K562 (cell line): ENCODE measurements around the gene CLCF1. TPM values are rescaled to one million over a fixed set of nuclear protein-coding genes. Genes with fewer than 3 reads are reported as not detected.

Experiments
- ADNP ChIP-seq: fragments of 200-800 bp; sonication (Bioruptor generic); IDR thresholded peaks from 2 replicates; pipeline ENCODE4 v1.6.1; 2016; ENCODE audit warnings: missing genetic modification characterization, missing compliant biosample characterization
- ARHGAP35 ChIP-seq: fragments of 450-650 bp; IDR thresholded peaks from 2 replicates; pipeline ENCODE4 v1.6.1; 2018; ENCODE audit not compliant: partially characterized antibody
- KLF16 ChIP-seq: IDR thresholded peaks from 2 replicates; pipeline ENCODE4 v1.6.1; 2016; ENCODE audit warnings: antibody characterized with exemption
- LARP7 ChIP-seq: fragments of 450-650 bp; IDR thresholded peaks from 2 replicates; pipeline ENCODE4 v1.6.1; 2016
- MCM5 ChIP-seq: fragments of 450-650 bp; IDR thresholded peaks from 2 replicates; pipeline ENCODE4 v1.6.1; 2016; ENCODE audit warnings: low read depth
- NCOA4 ChIP-seq: fragments of 450-650 bp; IDR thresholded peaks from 2 replicates; pipeline ENCODE4 v1.6.1; 2018; ENCODE audit warnings: mild to moderate bottlenecking; ENCODE audit not compliant: partially characterized antibody
- POLR2G ChIP-seq: fragments of 200-400 bp; formaldehyde crosslinking; IDR thresholded peaks from 2 replicates; pipeline ENCODE4 v1.6.1; 2017; ENCODE audit warnings: low read depth, mild to moderate bottlenecking, antibody characterized with exemption, low read length, moderate library complexity
- RBFOX2 ChIP-seq: fragments of 200-400 bp; formaldehyde crosslinking; IDR thresholded peaks from 2 replicates; pipeline ENCODE4 v1.6.1; 2017; ENCODE audit warnings: low read depth, mild to moderate bottlenecking, low read length, moderate library complexity
- SOX6 ChIP-seq: fragments of 450-650 bp; IDR thresholded peaks from 2 replicates; pipeline ENCODE4 v1.6.1; 2014; ENCODE audit warnings: mild to moderate bottlenecking
- TRIM28 ChIP-seq: fragments of 450-650 bp; IDR thresholded peaks from 2 replicates; pipeline ENCODE4 v1.6.1; 2017
- YY1 ChIP-seq, 3 experiments: IDR thresholded peaks; 2 replicates each; pipeline ENCODE4 v1.6.1; 2011; ENCODE audit warnings: low read length in 2 of 3, mild to moderate bottlenecking in 2 of 3, moderate library complexity in 2 of 3, borderline replicate concordance in 1 of 3, control low read depth in 1 of 3, low read depth in 1 of 3; ENCODE audit not compliant: insufficient read depth in 3 of 3, insufficient replicate concordance in 2 of 3, control insufficient read depth in 1 of 3, insufficient read length in 1 of 3; ENCODE audit errors: extremely low read depth in 1 of 3
- ZBTB7A ChIP-seq: IDR thresholded peaks from 2 replicates; pipeline ENCODE4 v1.6.1; 2011; ENCODE audit warnings: low read depth, mild to moderate bottlenecking, low read length, moderate library complexity, borderline replicate concordance; ENCODE audit not compliant: control insufficient read depth
- ZBTB8A ChIP-seq: fragments of 450-650 bp; IDR thresholded peaks from 2 replicates; pipeline ENCODE4 v1.6.1; 2018; ENCODE audit warnings: mild to moderate bottlenecking, moderate library complexity; ENCODE audit not compliant: partially characterized antibody
- ZNF57 ChIP-seq: fragments of 450-650 bp; formaldehyde crosslinking; IDR thresholded peaks from 2 replicates; pipeline ENCODE4 v1.4.0; 2020; ENCODE audit warnings: mild to moderate bottlenecking, moderate library complexity
- ZNF780A ChIP-seq: fragments of 250-450 bp; sonication (Bioruptor Pico); IDR thresholded peaks from 2 replicates; pipeline ENCODE4 v1.5.0; 2021; ENCODE audit warnings: mild to moderate bottlenecking
- polyA plus RNA-seq, 8 experiments: library from polyadenylated mRNA; depleted of rRNA in 4 of 8; stranded (reverse) in 5 of 8; unstranded in 3 of 8; fragments of >200 nt; fragmentation: Nextera tagmentation in 2 of 8; fragmentation: Illumina TruSeq in 1 of 8; extraction: Ambion mirVana in 2 of 8; extraction: Trizol in 1 of 8; gene quantifications; 2 replicates each; pipeline versions ENCODE4 v1.2.1 to v1.2.3, GENCODE V29; 2011 to 2014; ENCODE audit warnings: inconsistent platforms in 1 of 8, missing spikeins in 1 of 8
- total RNA-seq, 7 experiments: library from RNA; depleted of rRNA in 6 of 7; stranded (reverse); fragments of >200 nt in 6 of 7; fragmentation: Illumina TruSeq in 2 of 7; extraction: Trizol in 2 of 7; gene quantifications; 2 replicates each; pipeline versions ENCODE4 v1.2.1 to v1.2.3, GENCODE V29; 2011 to 2021; ENCODE audit warnings: low replicate concordance in 1 of 7
- TF ChIP-seq, protein P1 (sequence below): fragments of 250-450 bp; sonication (Bioruptor Pico); IDR thresholded peaks from 2 replicates; pipeline ENCODE4 v1.4.0; 2020; ENCODE audit warnings: borderline replicate concordance
- TF ChIP-seq, protein P2 (sequence below): fragments of 450-650 bp; IDR thresholded peaks from 2 replicates; pipeline ENCODE4 v1.6.1; 2016; ENCODE audit warnings: antibody characterized with exemption
- TF ChIP-seq, protein P3 (sequence below): fragments of 250-450 bp; sonication (Bioruptor Pico); IDR thresholded peaks from 2 replicates; pipeline ENCODE4 v1.5.0; 2021
- TF ChIP-seq, protein P4 (sequence below): fragments of 150-350 bp; IDR thresholded peaks from 2 replicates; pipeline ENCODE4 v1.6.1; 2014; ENCODE audit warnings: low read depth, mild to moderate bottlenecking, low read length, borderline replicate concordance

Gene CLCF1
- total and polyA plus RNA-seq, 9 of the 15 experiments (the other 6 are each of a cell fraction or from before 2014, with no cell fraction given), result 0.49 to 5.8 (median 3.0) TPM

DNA sequence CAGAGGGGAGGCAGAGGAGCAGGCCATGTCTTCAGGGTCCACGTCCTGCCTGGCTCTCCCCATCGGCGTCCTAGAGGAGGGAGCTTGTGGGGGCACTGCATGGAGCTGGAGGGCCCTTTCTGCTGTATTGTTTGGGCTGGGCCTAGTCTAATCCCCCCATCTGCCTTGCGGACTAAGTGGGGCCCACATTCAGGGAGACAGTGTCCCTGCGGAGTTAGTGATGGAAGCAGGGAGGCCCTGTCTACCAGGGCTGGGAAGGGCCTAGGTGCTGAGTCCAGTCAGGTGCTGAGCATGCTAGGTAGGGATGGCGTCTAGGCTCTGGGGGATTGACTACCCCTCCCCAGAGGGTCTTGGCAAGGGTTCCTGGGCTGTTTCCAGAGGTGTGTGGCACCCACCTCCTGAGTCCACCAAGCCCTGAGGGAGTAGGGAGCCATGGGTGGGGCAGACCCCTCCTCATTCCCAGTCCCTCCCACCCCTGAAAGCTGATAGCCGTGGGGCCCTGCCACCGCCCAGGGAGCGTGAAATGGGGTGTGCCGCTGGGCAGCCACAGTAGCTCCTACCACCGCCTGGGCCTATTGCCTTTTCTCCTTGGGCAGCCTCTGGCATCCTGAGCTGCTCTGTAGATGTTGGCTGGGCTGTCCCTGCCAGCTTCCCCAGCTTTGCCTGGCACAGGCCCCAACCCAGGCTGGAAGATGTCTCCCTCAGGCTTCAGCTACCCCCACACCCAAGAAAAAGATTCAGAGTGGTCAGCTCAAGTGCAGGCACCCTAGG is 18.2 kb downstream of the CLCF1 start (continued):
- no peak for TF ChIP-seq ARHGAP35
- TF ChIP-seq KLF16, result no peak
- no peak for TF ChIP-seq NCOA4
- TF ChIP-seq, protein P1, sequence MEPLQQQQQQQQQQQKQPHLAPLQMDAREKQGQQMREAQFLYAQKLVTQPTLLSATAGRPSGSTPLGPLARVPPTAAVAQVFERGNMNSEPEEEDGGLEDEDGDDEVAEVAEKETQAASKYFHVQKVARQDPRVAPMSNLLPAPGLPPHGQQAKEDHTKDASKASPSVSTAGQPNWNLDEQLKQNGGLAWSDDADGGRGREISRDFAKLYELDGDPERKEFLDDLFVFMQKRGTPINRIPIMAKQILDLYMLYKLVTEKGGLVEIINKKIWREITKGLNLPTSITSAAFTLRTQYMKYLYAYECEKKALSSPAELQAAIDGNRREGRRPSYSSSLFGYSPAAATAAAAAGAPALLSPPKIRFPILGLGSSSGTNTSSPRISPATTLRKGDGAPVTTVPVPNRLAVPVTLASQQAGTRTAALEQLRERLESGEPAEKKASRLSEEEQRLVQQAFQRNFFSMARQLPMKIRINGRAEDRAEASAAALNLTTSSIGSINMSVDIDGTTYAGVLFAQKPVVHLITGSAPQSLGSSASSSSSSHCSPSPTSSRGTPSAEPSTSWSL (CRISPR knock-in tag), result no peak
- TF ChIP-seq TRIM28, result no peak
- TF ChIP-seq, protein P2, sequence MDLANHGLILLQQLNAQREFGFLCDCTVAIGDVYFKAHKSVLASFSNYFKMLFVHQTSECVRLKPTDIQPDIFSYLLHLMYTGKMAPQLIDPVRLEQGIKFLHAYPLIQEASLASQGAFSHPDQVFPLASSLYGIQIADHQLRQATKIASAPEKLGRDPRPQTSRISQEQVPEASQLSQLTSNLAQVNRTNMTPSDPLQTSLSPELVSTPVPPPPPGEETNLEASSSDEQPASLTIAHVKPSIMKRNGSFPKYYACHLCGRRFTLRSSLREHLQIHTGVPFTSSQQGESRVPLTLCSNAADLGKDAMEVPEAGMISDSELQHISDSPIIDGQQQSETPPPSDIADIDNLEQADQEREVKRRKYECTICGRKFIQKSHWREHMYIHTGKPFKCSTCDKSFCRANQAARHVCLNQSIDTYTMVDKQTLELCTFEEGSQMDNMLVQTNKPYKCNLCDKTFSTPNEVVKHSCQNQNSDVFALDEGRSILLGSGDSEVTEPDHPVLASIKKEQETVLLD, result no peak
- TF ChIP-seq POLR2G, result 0 out of 2 replicates have a peak, but pooled peaks have one; percentile 27
- TF ChIP-seq SOX6, result no peak
- 0 out of 2 replicates have a peak, but pooled peaks have one; percentile 37 for TF ChIP-seq RBFOX2
- no peak for TF ChIP-seq LARP7
- no peak for TF ChIP-seq MCM5
- TF ChIP-seq ADNP (tag), result no peak
- no peak for TF ChIP-seq YY1 (IDR thresholded peaks at IDR 0.05; ENCODE audit: borderline replicate concordance in 1 of 3, control insufficient read depth in 1 of 3, extremely low read depth in 1 of 3, insufficient read depth in 3 of 3, insufficient read length in 1 of 3, insufficient replicate concordance in 2 of 3, low read depth in 1 of 3, low read length in 2 of 3)
- TF ChIP-seq ZNF780A (CRISPR knock-in tag), result no peak
- peak; percentile 42; the same call in 1 of the 2 replicates for TF ChIP-seq ZBTB7A
- TF ChIP-seq, protein P3, sequence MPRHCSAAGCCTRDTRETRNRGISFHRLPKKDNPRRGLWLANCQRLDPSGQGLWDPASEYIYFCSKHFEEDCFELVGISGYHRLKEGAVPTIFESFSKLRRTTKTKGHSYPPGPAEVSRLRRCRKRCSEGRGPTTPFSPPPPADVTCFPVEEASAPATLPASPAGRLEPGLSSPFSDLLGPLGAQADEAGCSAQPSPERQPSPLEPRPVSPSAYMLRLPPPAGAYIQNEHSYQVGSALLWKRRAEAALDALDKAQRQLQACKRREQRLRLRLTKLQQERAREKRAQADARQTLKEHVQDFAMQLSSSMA (CRISPR knock-in tag), result no peak
- TF ChIP-seq ZNF57 (CRISPR knock-in tag), result no peak
- no peak for TF ChIP-seq ZBTB8A
- TF ChIP-seq, protein P4, sequence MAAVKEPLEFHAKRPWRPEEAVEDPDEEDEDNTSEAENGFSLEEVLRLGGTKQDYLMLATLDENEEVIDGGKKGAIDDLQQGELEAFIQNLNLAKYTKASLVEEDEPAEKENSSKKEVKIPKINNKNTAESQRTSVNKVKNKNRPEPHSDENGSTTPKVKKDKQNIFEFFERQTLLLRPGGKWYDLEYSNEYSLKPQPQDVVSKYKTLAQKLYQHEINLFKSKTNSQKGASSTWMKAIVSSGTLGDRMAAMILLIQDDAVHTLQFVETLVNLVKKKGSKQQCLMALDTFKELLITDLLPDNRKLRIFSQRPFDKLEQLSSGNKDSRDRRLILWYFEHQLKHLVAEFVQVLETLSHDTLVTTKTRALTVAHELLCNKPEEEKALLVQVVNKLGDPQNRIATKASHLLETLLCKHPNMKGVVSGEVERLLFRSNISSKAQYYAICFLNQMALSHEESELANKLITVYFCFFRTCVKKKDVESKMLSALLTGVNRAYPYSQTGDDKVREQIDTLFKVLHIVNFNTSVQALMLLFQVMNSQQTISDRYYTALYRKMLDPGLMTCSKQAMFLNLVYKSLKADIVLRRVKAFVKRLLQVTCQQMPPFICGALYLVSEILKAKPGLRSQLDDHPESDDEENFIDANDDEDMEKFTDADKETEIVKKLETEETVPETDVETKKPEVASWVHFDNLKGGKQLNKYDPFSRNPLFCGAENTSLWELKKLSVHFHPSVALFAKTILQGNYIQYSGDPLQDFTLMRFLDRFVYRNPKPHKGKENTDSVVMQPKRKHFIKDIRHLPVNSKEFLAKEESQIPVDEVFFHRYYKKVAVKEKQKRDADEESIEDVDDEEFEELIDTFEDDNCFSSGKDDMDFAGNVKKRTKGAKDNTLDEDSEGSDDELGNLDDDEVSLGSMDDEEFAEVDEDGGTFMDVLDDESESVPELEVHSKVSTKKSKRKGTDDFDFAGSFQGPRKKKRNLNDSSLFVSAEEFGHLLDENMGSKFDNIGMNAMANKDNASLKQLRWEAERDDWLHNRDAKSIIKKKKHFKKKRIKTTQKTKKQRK, result no peak
